IPS-20b (cell line): ENCODE results near the gene HSBP1.

ENCODE experiments used
- H3K27ac ChIP-seq: one replicate; pipeline ENCODE4 v1.5.1; 2013; ENCODE audit warnings: low read length
- H3K27me3 ChIP-seq: 2 replicates; pipeline ENCODE4 v1.6.1; 2013; ENCODE audit warnings: mild to moderate bottlenecking, low read length, inconsistent platforms; ENCODE audit not compliant: insufficient read depth
- H3K36me3 ChIP-seq: 2 replicates; pipeline ENCODE4 v1.6.1; 2013; ENCODE audit warnings: low read depth, mild to moderate bottlenecking, inconsistent platforms, low read length, moderate library complexity; ENCODE audit not compliant: insufficient read depth
- H3K4me1 ChIP-seq: 2 replicates; pipeline ENCODE4 v1.6.1; 2013; ENCODE audit warnings: mild to moderate bottlenecking, control low read depth, inconsistent platforms, low read length, moderate library complexity; ENCODE audit not compliant: insufficient read depth
- H3K4me3 ChIP-seq: 2 replicates; pipeline ENCODE4 v1.5.1; 2013; ENCODE audit warnings: mild to moderate bottlenecking, low read length, inconsistent platforms
- H3K9ac ChIP-seq: 2 replicates; pipeline ENCODE4 v1.6.1; 2013; ENCODE audit warnings: low read depth, mild to moderate bottlenecking, inconsistent platforms, low read length, moderate library complexity
- H3K9me3 ChIP-seq: 2 replicates; pipeline ENCODE4 v1.6.1; 2013; ENCODE audit warnings: mild to moderate bottlenecking, low read depth, low read length, inconsistent platforms; ENCODE audit not compliant: insufficient read depth

HSBP1 gene

GRCh38 chr16:83856792-83857191 is 49.0 kb downstream of the HSBP1 start:
- Histone ChIP-seq H3K27me3 (no peaks in the 10 kb centered on the region), H3K9ac (no peak overlapping the region), H3K4me3 (no peak overlapping the region), H3K36me3 (no peaks in the 10 kb centered on the region), H3K27ac (no peak overlapping the region), H3K9me3 (no peaks in the 10 kb centered on the region), H3K4me1 (peaks cover 3% of the 10 kb centered on the region; the same call in 1 of the 2 replicates)

DNA sequence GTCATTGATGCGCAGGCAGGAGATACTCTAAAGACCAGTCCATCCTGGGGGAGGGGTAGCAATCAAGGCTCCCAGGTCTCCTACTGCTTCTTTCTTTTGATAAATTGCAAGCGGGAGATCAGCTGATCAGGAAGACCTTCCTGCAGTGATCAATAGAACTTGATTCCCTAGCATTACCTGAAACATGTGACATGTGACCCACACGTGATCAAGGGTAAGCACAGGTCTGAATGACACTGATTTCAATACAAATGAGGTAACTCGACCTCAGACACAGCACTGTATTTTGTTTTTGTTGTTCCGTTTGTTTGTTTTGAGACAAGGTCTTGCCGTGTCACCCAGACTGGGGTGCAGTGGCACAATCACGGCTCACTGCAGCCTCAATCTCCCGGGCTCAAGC is 51.5 kb downstream of the HSBP1 start:
- Histone ChIP-seq H3K9ac (no peak overlapping the region), H3K27ac (no peak overlapping the region), H3K4me3 (no peak overlapping the region), H3K27me3 (no peaks in the 10 kb centered on the region), H3K4me1 (peaks cover 3% of the 10 kb centered on the region; the same call in 1 of the 2 replicates), H3K36me3 (no peaks in the 10 kb centered on the region), H3K9me3 (no peaks in the 10 kb centered on the region)

DNA sequence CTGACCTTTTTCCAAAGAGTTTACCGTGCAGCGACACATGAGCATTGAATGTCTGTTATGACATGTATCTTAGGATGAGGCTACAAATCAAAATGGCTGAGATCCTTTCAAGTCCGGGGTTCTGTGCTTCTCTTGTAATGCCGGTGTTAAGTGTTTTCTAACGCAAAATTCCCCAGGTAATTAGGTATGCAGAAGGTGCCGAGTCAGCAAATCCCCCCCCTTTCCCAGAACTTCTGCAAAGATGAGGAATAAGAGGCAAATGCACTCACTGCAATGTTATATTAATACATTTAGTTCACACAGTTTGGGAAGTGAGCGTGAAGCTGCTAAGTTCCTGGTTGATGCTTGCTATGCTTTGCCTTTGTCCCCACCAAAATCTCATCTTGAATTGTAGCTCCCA is 54.9 kb downstream of the HSBP1 start:
- Histone ChIP-seq H3K4me3 (no peak overlapping the region), H3K36me3 (no peaks in the 10 kb centered on the region), H3K4me1 (peaks cover 3% of the 10 kb centered on the region; the same call in 1 of the 2 replicates), H3K27ac (no peak overlapping the region), H3K27me3 (no peaks in the 10 kb centered on the region), H3K9me3 (no peaks in the 10 kb centered on the region), H3K9ac (no peak overlapping the region)

DNA sequence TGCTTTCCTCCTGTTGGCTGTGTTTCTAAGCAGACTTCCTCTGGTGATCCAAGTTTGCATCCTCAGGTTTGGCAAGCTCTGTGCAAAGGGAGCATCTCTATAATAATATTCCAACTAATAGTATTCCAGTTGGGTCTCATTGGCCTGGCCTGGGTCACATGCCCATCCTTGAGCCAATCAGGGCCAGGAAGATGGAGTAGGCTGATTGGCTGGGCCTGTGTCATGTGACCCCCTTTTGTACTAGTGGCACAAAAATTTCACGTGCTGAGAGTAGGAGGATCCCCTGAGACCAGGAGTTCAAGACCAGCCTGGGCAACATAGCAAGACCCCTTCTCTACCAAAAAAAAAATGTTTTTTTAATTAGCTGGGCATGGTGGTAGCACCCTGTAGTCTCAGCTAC is 55.9 kb downstream of the HSBP1 start:
- Histone ChIP-seq H3K27ac (no peak overlapping the region), H3K9me3 (no peaks in the 10 kb centered on the region), H3K27me3 (no peaks in the 10 kb centered on the region), H3K9ac (no peak overlapping the region), H3K4me1 (peaks cover 3% of the 10 kb centered on the region; the same call in 1 of the 2 replicates), H3K36me3 (no peaks in the 10 kb centered on the region), H3K4me3 (no peak overlapping the region)
